WTC11 (cell line): ENCODE measurements around the gene RAP2B. TPM values are rescaled to one million over a fixed set of nuclear protein-coding genes. Genes with fewer than 3 reads are reported as not detected.
A peak's percentile ranks its signal among the peaks of the same experiment; 100 is the strongest.

Experiments used
- ATAC-seq: fragments of 200-7000 bp; cut with Tn5 transposase; 2 replicates; pipeline ENCODE4 v1.10.0; 2021; ENCODE audit warnings: mild to moderate bottlenecking, moderate library complexity
- CTCF ChIA-PET: fragments of 300-600 bp; sonication (Branson Sonifier 250); formaldehyde crosslinking; loops from one replicate; lab custom pipeline; 2021; ENCODE audit warnings: antibody characterized with exemption; lab: Charles Lee
- POLR2A ChIA-PET: fragments of 350-600 bp; sonication (Branson Sonifier 250); formaldehyde crosslinking; loops from one replicate; lab custom pipeline; 2021; ENCODE audit warnings: antibody characterized with exemption; lab: Charles Lee
- DNase-seq: peaks from one replicate; pipeline ENCODE4 v3.0.0; 2021; ENCODE audit warnings: low spot score
- H3K27ac Mint-ChIP-seq: 2 replicates; pipeline ENCODE4 v1.8.0; 2021; ENCODE audit warnings: mixed read lengths
- H3K27me3 Mint-ChIP-seq: 2 replicates; pipeline ENCODE4 v1.8.0; 2021; ENCODE audit warnings: low read depth, mild to moderate bottlenecking, moderate library complexity, mixed read lengths
- H3K36me3 Mint-ChIP-seq: 2 replicates; pipeline ENCODE4 v1.8.0; 2021; ENCODE audit warnings: mixed read lengths
- H3K4me1 Mint-ChIP-seq: 2 replicates; pipeline ENCODE4 v1.8.0; 2022; ENCODE audit warnings: mixed read lengths
- H3K4me3 Mint-ChIP-seq: 2 replicates; pipeline ENCODE4 v1.8.0; 2021; ENCODE audit warnings: mild to moderate bottlenecking, moderate library complexity, mixed read lengths
- H3K9me3 Mint-ChIP-seq: 2 replicates; pipeline ENCODE4 v1.8.0; 2021; ENCODE audit warnings: mixed read lengths
- CDX4 ChIP-seq: fragments of 250-450 bp; sonication (Bioruptor Pico); IDR thresholded peaks from 2 replicates; pipeline ENCODE4 v1.9.0; 2021; ENCODE audit warnings: moderate library complexity, mild to moderate bottlenecking, inconsistent platforms, borderline replicate concordance
- FOXJ3 ChIP-seq: sonication (generic); formaldehyde crosslinking; IDR thresholded peaks from 2 replicates; pipeline ENCODE4 v1.9.0; 2021; ENCODE audit warnings: missing genetic modification reagents, mild to moderate bottlenecking, borderline replicate concordance
- GABPB1 ChIP-seq: sonication (generic); formaldehyde crosslinking; IDR thresholded peaks from 2 replicates; pipeline ENCODE4 v1.8.1; 2023; ENCODE audit warnings: mild to moderate bottlenecking, missing genetic modification reagents
- PREB ChIP-seq: sonication (generic); formaldehyde crosslinking; IDR thresholded peaks from 2 replicates; pipeline ENCODE4 v1.8.1; 2022; ENCODE audit warnings: mild to moderate bottlenecking, missing genetic modification reagents, moderate library complexity, borderline replicate concordance
- SOX15 ChIP-seq: fragments of 250-450 bp; sonication (Bioruptor Pico); IDR thresholded peaks from 2 replicates; pipeline ENCODE4 v1.9.0; 2021; ENCODE audit warnings: mild to moderate bottlenecking
- STAT6 ChIP-seq: sonication (generic); formaldehyde crosslinking; conservative IDR thresholded peaks from 2 replicates; pipeline ENCODE4 v1.8.1; 2023; ENCODE audit warnings: mild to moderate bottlenecking, low read depth, missing genetic modification reagents, moderate library complexity
- ZNF512 ChIP-seq: sonication (generic); formaldehyde crosslinking; IDR thresholded peaks from 2 replicates; pipeline ENCODE4 v1.8.1; 2022; ENCODE audit warnings: missing genetic modification reagents, borderline replicate concordance
- ZNF532 ChIP-seq: fragments of 250-450 bp; sonication (Bioruptor Pico); IDR thresholded peaks from 2 replicates; pipeline ENCODE4 v1.9.0; 2021; ENCODE audit warnings: mild to moderate bottlenecking, borderline replicate concordance
- ZSCAN18 ChIP-seq: fragments of 250-450 bp; sonication (Bioruptor Pico); IDR thresholded peaks from 2 replicates; pipeline ENCODE4 v2.1.2; 2022; ENCODE audit warnings: mild to moderate bottlenecking, moderate library complexity
- total RNA-seq: library from RNA; stranded (reverse); gene quantifications from 3 replicates; pipeline ENCODE4 v1.2.3, GENCODE V29; 2021

The RAP2B gene
- total RNA-seq, 1 experiment from 2014 or later, result 25.6 TPM

GRCh38 chr3:153210146-153210545 lies 48.1 kb downstream of the RAP2B start:
- POLR2A ChIA-PET, result interaction anchor here (0.6 to 0.9 kb wide), 3 partner anchors 49 to 178 kb away, joined by 3 to 10 read pairs (median 5); no protein-coding TSS in a partner anchor
- H3K4me3 Mint-ChIP-seq, result peak overlapping the region; percentile 44
- H3K27me3 Mint-ChIP-seq, result no peaks in the 10 kb centered on the region

GRCh38 chr3:153210660-153211059 lies 48.6 kb downstream of the RAP2B start:
- POLR2A ChIA-PET, result interaction anchor here (0.6 to 0.9 kb wide), 3 partner anchors 50 to 177 kb away, joined by 3 to 10 read pairs (median 5); no protein-coding TSS in a partner anchor
- H3K9me3 Mint-ChIP-seq, result no peaks in the 10 kb centered on the region
- no peak for TF ChIP-seq FOXJ3
- TF ChIP-seq ZNF532 (CRISPR knock-in tag), result no peak
- no peak for TF ChIP-seq ZSCAN18 (CRISPR knock-in tag)
- no peak for TF ChIP-seq CDX4 (CRISPR knock-in tag)
- TF ChIP-seq STAT6 (CRISPR knock-in tag), result no peak
- no peak for TF ChIP-seq PREB
- H3K4me1 Mint-ChIP-seq, result peaks cover 35% of the 10 kb centered on the region
- H3K27me3 Mint-ChIP-seq, result no peaks in the 10 kb centered on the region
- H3K27ac Mint-ChIP-seq, result no peak overlapping the region
- H3K36me3 Mint-ChIP-seq, result no peaks in the 10 kb centered on the region
- no peak overlapping the region for H3K4me3 Mint-ChIP-seq
- CTCF ChIA-PET, result interaction anchor here (0.7 to 1.2 kb wide), 5 partner anchors 9 to 760 kb away, joined by 3 to 6 read pairs (median 3); no protein-coding TSS in a partner anchor
- ATAC-seq (no peak), DNase-seq (no peak)

More at GRCh38 chr3:153210146-153210545, 48.1 kb downstream of the RAP2B start:
- no peaks in the 10 kb centered on the region for H3K9me3 Mint-ChIP-seq
- no peaks in the 10 kb centered on the region for H3K36me3 Mint-ChIP-seq
- peak; percentile 45 for ATAC-seq
- peaks cover 35% of the 10 kb centered on the region for H3K4me1 Mint-ChIP-seq
- CTCF ChIA-PET, result interaction anchor here (0.7 to 1.4 kb wide), 8 partner anchors 9 to 760 kb away, joined by 3 to 6 read pairs (median 3); no protein-coding TSS in a partner anchor
- peak overlapping the region; percentile 82 for H3K27ac Mint-ChIP-seq
- TF ChIP-seq SOX15 (CRISPR knock-in tag) (no peak), GABPB1 (no peak), ZNF512 (no peak)
- no peak for DNase-seq
